Adrenal gland (tissue), 5 donors: ENCODE measurements around the gene SOX13.

ENCODE experiments used
- POLR2A ChIP-seq, 2 donors: fragments of 450-650 bp; IDR thresholded peaks; one replicate each; pipeline ENCODE4 v1.6.1; 2017; ENCODE audit warnings: antibody characterized with exemption in 2 of 2, mild to moderate bottlenecking in 2 of 2, moderate library complexity in 1 of 2
- TF ChIP-seq, protein P1 (sequence below), 6 experiments: fragments of 450-650 bp in 4 of 6; fragments of 200-600 bp in 2 of 6; sonication (generic) in 1 of 6; IDR thresholded peaks; 1 replicate in 5 of 6; 2 replicates in 1 of 6; pipeline versions ENCODE4 v1.5.1 to v1.8.0; 2016 to 2021; ENCODE audit warnings: antibody characterized with exemption in 6 of 6, mild to moderate bottlenecking in 2 of 6, moderate library complexity in 1 of 6
- donor health status: DM: no; HTN: no; CAD: no.

DNA sequence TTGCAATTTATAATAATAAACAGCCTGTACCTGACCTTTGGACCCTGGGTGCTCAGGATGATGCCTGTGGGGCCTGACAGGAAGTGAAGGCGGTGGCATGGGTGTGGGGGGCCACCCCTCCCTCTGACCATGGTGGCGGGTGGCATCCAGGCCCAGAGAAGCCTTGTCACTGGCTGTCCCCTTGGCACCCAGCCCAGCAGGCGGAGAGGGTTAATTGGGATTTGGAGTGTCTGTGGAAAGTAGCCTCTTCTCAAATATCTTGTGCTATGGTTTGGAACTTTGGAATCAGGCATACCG, 20.5 kb downstream of the SOX13 start:
- no peak for TF ChIP-seq POLR2A (IDR thresholded peaks at IDR 0.05)
- TF ChIP-seq, protein P1, sequence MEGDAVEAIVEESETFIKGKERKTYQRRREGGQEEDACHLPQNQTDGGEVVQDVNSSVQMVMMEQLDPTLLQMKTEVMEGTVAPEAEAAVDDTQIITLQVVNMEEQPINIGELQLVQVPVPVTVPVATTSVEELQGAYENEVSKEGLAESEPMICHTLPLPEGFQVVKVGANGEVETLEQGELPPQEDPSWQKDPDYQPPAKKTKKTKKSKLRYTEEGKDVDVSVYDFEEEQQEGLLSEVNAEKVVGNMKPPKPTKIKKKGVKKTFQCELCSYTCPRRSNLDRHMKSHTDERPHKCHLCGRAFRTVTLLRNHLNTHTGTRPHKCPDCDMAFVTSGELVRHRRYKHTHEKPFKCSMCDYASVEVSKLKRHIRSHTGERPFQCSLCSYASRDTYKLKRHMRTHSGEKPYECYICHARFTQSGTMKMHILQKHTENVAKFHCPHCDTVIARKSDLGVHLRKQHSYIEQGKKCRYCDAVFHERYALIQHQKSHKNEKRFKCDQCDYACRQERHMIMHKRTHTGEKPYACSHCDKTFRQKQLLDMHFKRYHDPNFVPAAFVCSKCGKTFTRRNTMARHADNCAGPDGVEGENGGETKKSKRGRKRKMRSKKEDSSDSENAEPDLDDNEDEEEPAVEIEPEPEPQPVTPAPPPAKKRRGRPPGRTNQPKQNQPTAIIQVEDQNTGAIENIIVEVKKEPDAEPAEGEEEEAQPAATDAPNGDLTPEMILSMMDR (IDR thresholded peaks at IDR 0.05): no peak
